H9 (cell line): ENCODE measurements around the gene AGTRAP. TPM values are rescaled to one million over a fixed set of nuclear protein-coding genes. Genes with fewer than 3 reads are reported as not detected.
A peak's percentile ranks its signal among the peaks of the same experiment; 100 is the strongest.

Source experiments
- DNase-seq: peaks from one replicate; pipeline ENCODE4 v3.0.0-alpha.2; 2017
- H2AFZ ChIP-seq: one replicate; pipeline ENCODE4 v1.6.1; 2013; ENCODE audit warnings: mild to moderate bottlenecking, low read length, control low read depth, moderate library complexity
- H2AK5ac ChIP-seq: 2 replicates; pipeline ENCODE4 v1.6.1; 2013; ENCODE audit warnings: low read length, control low read depth, mixed read lengths; ENCODE audit not compliant: insufficient read length
- H2BK120ac ChIP-seq: one replicate; pipeline ENCODE4 v1.6.1; 2013; ENCODE audit warnings: low read depth, mild to moderate bottlenecking, low read length, control low read depth, inconsistent platforms; ENCODE audit not compliant: poor library complexity, severe bottlenecking
- H2BK12ac ChIP-seq: 2 replicates; pipeline ENCODE4 v1.6.1; 2013; ENCODE audit warnings: low read length, control low read depth, mixed read lengths, low read depth; ENCODE audit not compliant: insufficient read length
- H2BK15ac ChIP-seq: 2 replicates; pipeline ENCODE4 v1.6.1; 2013; ENCODE audit warnings: low read depth, low read length, control low read depth
- H2BK20ac ChIP-seq: one replicate; pipeline ENCODE4 v1.6.1; 2013; ENCODE audit warnings: low read depth, mild to moderate bottlenecking, low read length, control low read depth, inconsistent platforms; ENCODE audit not compliant: poor library complexity, severe bottlenecking
- H2BK5ac ChIP-seq: 2 replicates; pipeline ENCODE4 v1.6.1; 2013; ENCODE audit warnings: low read length, control low read depth, mixed read lengths; ENCODE audit not compliant: insufficient read length
- H3K14ac ChIP-seq: 2 replicates; pipeline ENCODE4 v1.6.1; 2013; ENCODE audit warnings: low read length, control low read depth; ENCODE audit not compliant: insufficient read depth
- H3K18ac ChIP-seq: 2 replicates; pipeline ENCODE4 v1.6.1; 2013; ENCODE audit warnings: low read depth, mild to moderate bottlenecking, mixed read lengths, low read length, control low read depth; ENCODE audit not compliant: insufficient read length
- H3K23ac ChIP-seq: 2 replicates; pipeline ENCODE4 v1.6.1; 2013; ENCODE audit warnings: low read length, control low read depth, mixed read lengths, low read depth; ENCODE audit not compliant: insufficient read length
- H3K23me2 ChIP-seq: 2 replicates; pipeline ENCODE4 v1.6.1; 2013; ENCODE audit warnings: low read depth, mild to moderate bottlenecking, mixed read lengths, low read length, control low read depth; ENCODE audit not compliant: insufficient read length, poor library complexity, severe bottlenecking
- H3K27ac ChIP-seq: 2 replicates; pipeline ENCODE4 v1.5.1; 2013; ENCODE audit warnings: low read length, control low read depth, mixed read lengths, low read depth; ENCODE audit not compliant: insufficient read length
- H3K27me3 ChIP-seq: 2 replicates; pipeline ENCODE4 v1.6.1; 2013; ENCODE audit warnings: low read length, control low read depth, inconsistent platforms; ENCODE audit not compliant: insufficient read depth
- H3K4ac ChIP-seq: 2 replicates; pipeline ENCODE4 v1.6.1; 2013; ENCODE audit warnings: low read depth, mild to moderate bottlenecking, control low read depth, inconsistent platforms, low read length, moderate library complexity
- H3K4me1 ChIP-seq: 2 replicates; pipeline ENCODE4 v1.6.1; 2013; ENCODE audit warnings: low read length, control low read depth, inconsistent platforms; ENCODE audit not compliant: insufficient read depth
- H3K4me2 ChIP-seq: 2 replicates; pipeline ENCODE4 v1.6.1; 2013; ENCODE audit warnings: low read length, control low read depth, mixed read lengths; ENCODE audit not compliant: insufficient read length, insufficient read depth
- H3K56ac ChIP-seq: 2 replicates; pipeline ENCODE4 v1.6.1; 2013; ENCODE audit warnings: low read depth, mild to moderate bottlenecking, mixed read lengths, low read length, control low read depth; ENCODE audit not compliant: insufficient read length
- H3K79me1 ChIP-seq: 2 replicates; pipeline ENCODE4 v1.6.1; 2013; ENCODE audit warnings: low read depth, mild to moderate bottlenecking, moderate library complexity, low read length, control low read depth, inconsistent platforms; ENCODE audit not compliant: insufficient read depth, poor library complexity, severe bottlenecking
- H3K79me2 ChIP-seq: 2 replicates; pipeline ENCODE4 v1.6.1; 2013; ENCODE audit warnings: low read length, control low read depth, inconsistent platforms; ENCODE audit not compliant: insufficient read depth
- H3K9ac ChIP-seq: 2 replicates; pipeline ENCODE4 v1.6.1; 2013; ENCODE audit warnings: low read length, control low read depth, mixed read lengths; ENCODE audit not compliant: insufficient read length; ENCODE audit errors: extremely low read depth
- H3K9me3 ChIP-seq: one replicate; pipeline ENCODE4 v1.6.1; 2013; ENCODE audit warnings: low read depth, low read length, inconsistent platforms; ENCODE audit not compliant: control insufficient read depth
- H3T11ph ChIP-seq: one replicate; pipeline ENCODE4 v1.6.1; 2013; ENCODE audit warnings: mild to moderate bottlenecking, low read length, control low read depth, inconsistent platforms
- H4K20me1 ChIP-seq: one replicate; pipeline ENCODE4 v1.6.1; 2013; ENCODE audit not compliant: control insufficient read depth, insufficient read length, insufficient read depth
- H4K5ac ChIP-seq: 2 replicates; pipeline ENCODE4 v1.6.1; 2013; ENCODE audit warnings: low read depth, mild to moderate bottlenecking, mixed read lengths, low read length, control low read depth; ENCODE audit not compliant: insufficient read length
- H4K8ac ChIP-seq: replicated peaks from 2 replicates; pipeline ENCODE4 v1.6.1; 2013; ENCODE audit warnings: low read length, control low read depth, mixed read lengths, low read depth; ENCODE audit not compliant: insufficient read length
- H4K91ac ChIP-seq: 2 replicates; pipeline ENCODE4 v1.6.1; 2013; ENCODE audit warnings: low read depth, mild to moderate bottlenecking, moderate library complexity, mixed read lengths, low read length, control low read depth; ENCODE audit not compliant: insufficient read length
- H3K27ac Mint-ChIP-seq, 3 experiments: 2 replicates in 2 of 3; 3 replicates in 1 of 3; pipeline ENCODE4 v1.8.0; 2020 to 2021; ENCODE audit warnings: mixed read lengths in 3 of 3, mild to moderate bottlenecking in 1 of 3, moderate library complexity in 1 of 3
- H3K27me3 Mint-ChIP-seq: 2 replicates; pipeline ENCODE4 v1.8.0; 2021; ENCODE audit warnings: low read depth, mild to moderate bottlenecking, moderate library complexity, mixed read lengths
- H3K36me3 Mint-ChIP-seq, 3 experiments: 2 replicates in 2 of 3; 3 replicates in 1 of 3; pipeline ENCODE4 v1.8.0; 2020 to 2021; ENCODE audit warnings: low read depth in 3 of 3, mixed read lengths in 3 of 3; ENCODE audit not compliant: insufficient read depth in 1 of 3
- H3K4me1 Mint-ChIP-seq, 2 experiments: 2 replicates each; pipeline ENCODE4 v1.8.0; 2020; ENCODE audit warnings: mixed read lengths in 2 of 2
- H3K4me3 Mint-ChIP-seq, 2 experiments: 2 replicates in 1 of 2; 3 replicates in 1 of 2; pipeline ENCODE4 v1.8.0; 2020 to 2021; ENCODE audit warnings: mild to moderate bottlenecking in 2 of 2, mixed read lengths in 2 of 2, moderate library complexity in 1 of 2
- H3K9me3 Mint-ChIP-seq, 2 experiments: 2 replicates in 1 of 2; 3 replicates in 1 of 2; pipeline ENCODE4 v1.8.0; 2020; ENCODE audit warnings: mild to moderate bottlenecking in 2 of 2, mixed read lengths in 2 of 2, moderate library complexity in 1 of 2
- WGBS: extraction: QIAGEN DNeasy Blood & Tissue Kit; methylation state at CpG from one replicate; pipeline ENCODE4 v1.1.7; 2013; ENCODE audit warnings: missing lambda C conversion rate, low lambda C conversion rate, mixed read lengths; ENCODE audit not compliant: insufficient read length; ENCODE audit errors: extremely low coverage; 5-methylcytosine and 5-hydroxymethylcytosine counted together
- total RNA-seq: library from RNA; stranded (reverse); gene quantifications from 2 replicates; pipeline ENCODE4 v1.2.1, GENCODE V29; 2021
- TF ChIP-seq, protein P1 (sequence below): fragments of 200-600 bp; sonication (generic); conservative IDR thresholded peaks from 3 replicates; pipeline ENCODE4 v1.8.0; 2021; ENCODE audit warnings: antibody characterized with exemption, mild to moderate bottlenecking

AGTRAP gene
- total RNA-seq, 1 experiment from 2014 or later = 60.9 TPM

DNA sequence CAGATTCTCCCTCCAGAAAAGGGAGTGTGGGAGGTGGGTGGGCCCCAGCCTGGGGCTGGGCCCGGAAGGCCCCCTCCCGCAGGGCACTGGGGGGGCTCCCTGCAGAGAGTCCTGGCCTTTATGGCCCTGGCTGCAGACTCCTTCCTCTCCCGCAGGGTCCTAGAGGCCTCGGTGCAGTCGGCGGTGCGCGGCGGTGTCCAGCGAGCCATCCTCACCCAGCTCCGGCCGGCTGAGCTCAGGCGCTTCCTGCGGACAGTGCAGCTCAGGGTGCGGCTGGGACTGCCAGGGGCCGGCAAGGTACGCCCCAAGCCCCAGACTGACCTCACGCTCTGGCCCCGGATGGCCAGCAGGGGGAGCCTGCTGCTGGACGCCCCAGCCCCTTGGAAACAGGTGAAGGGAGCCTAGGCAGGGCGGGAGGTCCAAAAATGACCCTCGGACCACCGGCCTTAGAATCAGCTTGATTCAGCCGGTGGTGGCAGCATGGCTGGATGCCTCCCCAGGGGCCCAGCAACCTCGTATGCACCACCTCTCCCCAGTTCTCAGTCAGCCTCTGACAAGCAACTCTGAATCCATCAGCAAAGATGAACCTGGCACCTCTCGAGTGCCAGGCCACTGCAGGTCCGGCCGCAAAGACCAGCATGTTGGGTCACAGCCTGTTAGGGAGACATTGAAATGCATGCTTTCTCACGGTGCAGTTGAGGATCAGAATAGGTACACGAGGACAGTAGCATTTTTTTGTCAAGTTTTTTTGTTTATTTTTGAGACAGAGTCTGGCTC, 49.2 kb downstream of the AGTRAP start:
- Histone ChIP-seq H3K27me3 (no peaks in the 10 kb centered on the region), H2BK5ac (no peak overlapping the region), H3K79me1 (no peaks in the 10 kb centered on the region), H4K8ac (no peak overlapping the region), H2BK20ac (no peak overlapping the region), H3K4me1 (peaks cover 6% of the 10 kb centered on the region; the same call in 1 of the 2 replicates), H3K14ac (no peak overlapping the region), H3K23ac (no peak overlapping the region), H4K5ac (no peak overlapping the region), H3K18ac (no peak overlapping the region), H4K91ac (no peak overlapping the region), H3K79me2 (no peaks in the 10 kb centered on the region), H2AFZ (no peak overlapping the region), H2BK120ac (no peak overlapping the region), H3K4ac (no peak overlapping the region), H2BK12ac (no peak overlapping the region), H3K4me2 (no peak overlapping the region), H3K9ac (no peak overlapping the region), H3T11ph (no peak overlapping the region), H3K27ac (no peak overlapping the region), H3K56ac (no peak overlapping the region), H3K9me3 (no peaks in the 10 kb centered on the region), H2BK15ac (no peak overlapping the region), H4K20me1 (no peaks in the 10 kb centered on the region), H2AK5ac (no peak overlapping the region), H3K23me2 (no peaks in the 10 kb centered on the region)
- Mint-ChIP-seq H3K9me3 (no peaks in the 10 kb centered on the region), H3K36me3 (peaks cover 0 to under 1% (median 0%) of the 10 kb centered on the region in 3 experiments; a peak in 1 of 7 replicates), H3K27me3 (peaks cover 1% of the 10 kb centered on the region; the same call in 1 of the 2 replicates), H3K4me3 (peak overlapping the region in 1 of 2 experiments; percentile 29; a peak in 1 of 5 replicates), H3K4me1 (peaks cover 25 to 34% of the 10 kb centered on the region in 2 experiments), H3K27ac (no peak overlapping the region)
- peak; percentile 93 for DNase-seq
- TF ChIP-seq, protein P1, sequence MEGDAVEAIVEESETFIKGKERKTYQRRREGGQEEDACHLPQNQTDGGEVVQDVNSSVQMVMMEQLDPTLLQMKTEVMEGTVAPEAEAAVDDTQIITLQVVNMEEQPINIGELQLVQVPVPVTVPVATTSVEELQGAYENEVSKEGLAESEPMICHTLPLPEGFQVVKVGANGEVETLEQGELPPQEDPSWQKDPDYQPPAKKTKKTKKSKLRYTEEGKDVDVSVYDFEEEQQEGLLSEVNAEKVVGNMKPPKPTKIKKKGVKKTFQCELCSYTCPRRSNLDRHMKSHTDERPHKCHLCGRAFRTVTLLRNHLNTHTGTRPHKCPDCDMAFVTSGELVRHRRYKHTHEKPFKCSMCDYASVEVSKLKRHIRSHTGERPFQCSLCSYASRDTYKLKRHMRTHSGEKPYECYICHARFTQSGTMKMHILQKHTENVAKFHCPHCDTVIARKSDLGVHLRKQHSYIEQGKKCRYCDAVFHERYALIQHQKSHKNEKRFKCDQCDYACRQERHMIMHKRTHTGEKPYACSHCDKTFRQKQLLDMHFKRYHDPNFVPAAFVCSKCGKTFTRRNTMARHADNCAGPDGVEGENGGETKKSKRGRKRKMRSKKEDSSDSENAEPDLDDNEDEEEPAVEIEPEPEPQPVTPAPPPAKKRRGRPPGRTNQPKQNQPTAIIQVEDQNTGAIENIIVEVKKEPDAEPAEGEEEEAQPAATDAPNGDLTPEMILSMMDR = peak; percentile 96
- no CpG with 5 or more reads among the region's 30 CpGs for WGBS
